Measurements from ENCODE around the gene CD53.
"Not testable (repeated sequence)": the region's sequence is repeated elsewhere in the genome, so short reads cannot be mapped to it uniquely, and the experiment has no call there.

Gene CD53, protein sequence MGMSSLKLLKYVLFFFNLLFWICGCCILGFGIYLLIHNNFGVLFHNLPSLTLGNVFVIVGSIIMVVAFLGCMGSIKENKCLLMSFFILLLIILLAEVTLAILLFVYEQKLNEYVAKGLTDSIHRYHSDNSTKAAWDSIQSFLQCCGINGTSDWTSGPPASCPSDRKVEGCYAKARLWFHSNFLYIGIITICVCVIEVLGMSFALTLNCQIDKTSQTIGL

DNA sequence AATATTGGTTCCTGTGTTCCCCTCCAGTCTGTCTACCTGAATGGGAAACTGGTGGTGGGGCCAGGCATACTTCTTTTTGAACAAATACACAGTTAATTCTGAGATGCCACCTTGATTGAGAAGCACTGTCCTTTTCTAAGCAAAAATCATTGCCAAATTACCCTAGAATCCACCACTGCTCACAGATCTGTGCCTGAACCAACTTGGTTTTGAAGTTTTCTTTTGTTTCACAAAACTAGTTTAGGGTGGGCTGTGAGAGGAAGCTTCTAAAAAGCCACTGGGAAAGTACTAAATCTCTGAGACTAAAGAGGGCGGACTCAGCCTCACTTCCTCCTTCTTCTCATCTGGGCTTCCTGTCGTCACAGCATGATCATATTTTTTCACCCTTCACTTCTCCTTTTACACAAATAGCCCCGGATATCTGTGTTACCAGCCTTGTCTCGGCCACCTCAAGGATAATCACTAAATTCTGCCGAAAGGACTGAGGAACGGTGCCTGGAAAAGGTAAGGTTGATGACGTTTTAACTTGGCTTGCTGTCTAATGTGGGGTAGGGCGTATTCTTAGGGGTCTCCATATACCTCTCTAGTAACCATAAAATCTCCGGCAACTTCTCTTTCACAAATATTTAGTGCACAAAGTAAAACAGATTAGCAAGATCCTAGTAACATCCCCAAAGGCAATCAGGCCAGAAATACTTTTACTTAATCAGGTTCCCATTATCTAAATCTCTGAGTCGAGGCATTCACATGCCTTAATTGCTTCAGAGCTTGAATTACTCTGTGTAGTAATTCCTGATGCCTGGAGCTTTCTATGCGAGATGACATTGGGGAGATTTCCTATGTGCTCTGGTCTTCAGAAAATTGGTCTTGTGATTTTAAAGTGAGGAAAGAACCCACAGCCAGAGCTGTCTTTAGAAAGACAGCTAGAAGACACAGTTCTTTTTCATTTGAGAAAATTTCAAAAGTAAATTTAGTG, at the start of gene CD53:
TSS of gene CD53 (plus strand) at position 404 of the 976 bp plus-strand sequence. CDS start 18,261 bp downstream, outside the sequence.
- ATAC-seq, result peak; percentile 32 to 33

DNA sequence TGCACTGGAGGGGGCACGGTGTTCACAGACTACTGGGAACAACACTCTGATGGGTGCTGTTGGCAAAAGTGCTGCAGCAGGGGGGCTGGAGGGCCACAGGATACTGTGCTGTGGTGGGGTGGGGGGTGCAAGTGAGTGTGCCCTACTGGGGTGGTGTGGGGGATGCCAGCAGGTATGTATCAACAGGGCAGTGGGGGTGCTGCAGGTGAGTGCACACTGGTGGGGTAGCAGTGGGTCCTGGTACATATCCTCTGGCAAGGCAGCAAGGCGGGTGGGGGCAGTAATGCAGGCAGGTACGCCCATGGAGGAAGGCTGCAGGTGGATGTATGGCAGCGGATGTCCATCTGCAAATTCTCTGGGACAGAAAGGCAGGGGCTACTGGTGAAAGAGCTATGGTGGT, 48.8 kb upstream of the CD53 start:
- no peak for ATAC-seq

DNA sequence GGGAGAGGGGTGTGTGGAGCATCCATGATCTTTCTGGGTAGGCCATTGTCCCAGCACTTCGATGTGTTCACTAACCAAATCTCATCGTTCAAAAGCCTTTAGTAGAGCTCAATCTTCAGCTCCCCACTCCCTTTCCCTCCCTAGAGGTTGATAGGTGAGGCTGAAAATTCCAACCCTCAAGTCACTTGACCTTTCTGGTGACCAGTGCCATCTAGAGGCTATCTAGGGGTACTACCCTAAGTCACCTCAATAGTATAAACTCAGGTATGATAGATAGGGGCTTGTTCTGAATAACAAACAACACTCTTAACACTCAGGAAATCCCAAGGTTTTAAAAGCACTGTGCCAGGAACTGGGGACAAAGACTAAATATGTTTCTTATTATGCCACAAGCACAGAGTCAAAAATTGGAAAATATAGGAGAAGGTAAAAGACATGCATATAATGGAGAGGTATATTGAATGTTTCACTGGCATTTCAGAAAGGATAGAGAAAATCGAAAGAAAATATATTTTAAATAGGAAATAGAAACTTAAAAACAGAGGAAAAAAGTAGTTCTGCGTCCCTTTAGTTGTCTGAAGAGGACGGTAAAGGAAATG, 42.9 kb upstream of the CD53 start:
- peak; percentile 51 to 68 for ATAC-seq

DNA sequence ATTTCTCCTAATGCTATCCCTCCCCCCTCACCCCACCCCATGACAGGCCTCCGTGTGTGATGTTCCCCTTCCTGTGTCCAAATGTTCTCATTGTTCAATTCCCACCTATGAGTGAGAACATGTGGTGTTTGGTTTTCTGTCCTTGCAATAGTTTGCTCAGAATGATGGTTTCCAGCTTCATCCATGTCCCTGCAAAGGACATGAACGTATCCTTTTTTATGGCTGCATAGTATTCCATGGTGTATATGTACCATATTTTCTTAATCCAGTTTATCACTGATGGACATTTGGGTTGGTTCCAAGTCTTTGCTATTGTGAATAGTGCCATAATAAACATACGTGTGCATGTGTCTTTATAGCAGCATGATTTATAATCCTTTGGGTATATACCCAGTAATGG, 39.2 kb upstream of the CD53 start:
- not testable (repeated sequence) for ATAC-seq

DNA sequence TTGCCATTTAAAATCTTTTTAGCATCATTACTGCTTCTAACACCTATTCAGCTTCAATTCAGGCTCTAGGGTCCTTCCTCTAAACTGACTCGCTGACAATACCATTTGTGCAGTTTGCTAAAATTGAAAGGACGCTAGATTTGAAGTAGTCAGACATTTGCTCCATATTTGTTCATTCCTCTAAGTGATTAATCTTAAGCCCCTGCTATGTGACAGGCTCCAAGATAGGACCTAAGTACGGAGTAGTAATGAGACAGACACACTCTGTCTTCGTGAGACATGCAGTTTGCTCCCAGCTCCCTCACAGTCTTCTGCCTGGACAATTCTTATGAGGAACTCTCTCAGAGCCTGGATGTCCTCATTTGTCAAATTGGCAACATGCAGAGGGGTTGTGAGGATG, 26.1 kb upstream of the CD53 start:
- no peak for ATAC-seq

DNA sequence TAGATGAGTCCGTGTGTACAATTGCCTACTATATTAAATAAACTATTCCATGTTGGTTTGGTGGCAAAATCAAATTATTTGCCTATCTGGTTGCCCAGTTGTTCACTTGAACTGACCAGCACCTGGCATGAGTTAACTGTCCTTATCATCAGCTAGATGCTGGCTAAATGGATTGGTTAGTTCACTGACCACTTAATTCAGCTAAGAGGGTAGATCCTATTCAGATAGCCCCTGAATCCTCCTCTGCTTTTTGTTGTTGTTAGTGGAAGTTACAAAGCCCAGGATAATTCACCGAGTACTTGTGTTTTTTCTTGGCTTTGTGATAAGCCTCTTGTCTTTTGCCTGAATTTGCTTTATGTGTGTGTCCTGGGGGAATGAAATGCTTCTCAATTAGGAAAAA, 22.8 kb upstream of the CD53 start:
- no peak for ATAC-seq

DNA sequence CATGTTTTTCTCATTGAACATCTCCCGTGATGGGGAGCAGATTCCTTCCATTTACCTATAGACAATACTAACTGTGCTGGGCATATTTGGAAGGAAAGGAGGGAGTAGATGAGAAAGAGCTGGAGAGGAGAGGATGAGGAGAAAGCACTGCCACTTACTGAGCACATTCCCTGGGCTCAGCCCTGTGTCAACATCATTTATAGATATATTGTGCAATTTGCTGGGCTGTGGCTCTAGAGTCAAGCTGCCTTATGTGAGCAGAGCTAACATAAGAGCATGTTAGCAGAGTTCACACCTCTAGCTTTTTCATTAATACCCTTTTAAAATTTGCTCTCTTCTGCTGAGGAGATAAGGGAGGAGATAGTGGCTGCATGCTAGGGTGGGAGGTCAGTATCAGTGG, 22.3 kb upstream of the CD53 start:
- no peak for ATAC-seq

DNA sequence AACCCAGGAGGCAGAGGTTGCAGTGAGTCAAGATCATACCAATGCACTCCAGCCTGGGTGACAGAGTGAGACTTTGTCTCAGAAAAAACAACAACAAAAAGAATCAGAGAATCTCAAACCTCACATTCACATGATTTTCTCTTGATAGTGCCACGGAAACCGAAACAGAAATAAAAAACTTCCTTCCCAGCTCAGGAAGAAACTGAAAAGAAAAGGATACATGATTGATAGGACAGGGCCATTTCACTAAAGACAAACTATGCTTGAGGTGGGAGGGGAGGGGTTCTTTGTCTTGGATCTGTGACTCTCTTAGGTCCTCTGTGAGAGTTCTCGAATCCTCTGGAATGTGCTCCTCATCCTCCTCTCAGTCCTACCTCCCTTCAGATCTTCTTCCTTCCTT, 19.8 kb upstream of the CD53 start:
- ATAC-seq, result no peak

DNA sequence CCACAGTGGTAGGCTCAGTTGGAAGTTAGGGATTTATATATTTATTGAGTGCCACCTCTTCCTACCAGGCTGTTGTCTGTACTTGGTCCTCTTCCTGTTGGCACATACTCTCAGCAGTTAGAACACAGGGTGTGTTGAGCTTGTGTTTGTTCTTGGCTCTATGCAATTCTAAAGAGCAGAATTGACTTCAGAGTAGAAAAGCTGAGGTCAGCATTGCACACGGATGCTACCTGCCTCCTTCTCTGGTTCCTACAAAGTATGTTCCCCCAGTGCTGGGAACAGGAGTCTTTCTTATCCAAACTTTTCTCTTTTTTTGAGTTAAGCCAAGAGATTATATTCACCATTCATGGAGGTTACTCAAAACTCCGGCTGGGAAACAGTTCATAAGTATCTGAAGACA, 16.5 kb upstream of the CD53 start:
- ATAC-seq, result no peak

DNA sequence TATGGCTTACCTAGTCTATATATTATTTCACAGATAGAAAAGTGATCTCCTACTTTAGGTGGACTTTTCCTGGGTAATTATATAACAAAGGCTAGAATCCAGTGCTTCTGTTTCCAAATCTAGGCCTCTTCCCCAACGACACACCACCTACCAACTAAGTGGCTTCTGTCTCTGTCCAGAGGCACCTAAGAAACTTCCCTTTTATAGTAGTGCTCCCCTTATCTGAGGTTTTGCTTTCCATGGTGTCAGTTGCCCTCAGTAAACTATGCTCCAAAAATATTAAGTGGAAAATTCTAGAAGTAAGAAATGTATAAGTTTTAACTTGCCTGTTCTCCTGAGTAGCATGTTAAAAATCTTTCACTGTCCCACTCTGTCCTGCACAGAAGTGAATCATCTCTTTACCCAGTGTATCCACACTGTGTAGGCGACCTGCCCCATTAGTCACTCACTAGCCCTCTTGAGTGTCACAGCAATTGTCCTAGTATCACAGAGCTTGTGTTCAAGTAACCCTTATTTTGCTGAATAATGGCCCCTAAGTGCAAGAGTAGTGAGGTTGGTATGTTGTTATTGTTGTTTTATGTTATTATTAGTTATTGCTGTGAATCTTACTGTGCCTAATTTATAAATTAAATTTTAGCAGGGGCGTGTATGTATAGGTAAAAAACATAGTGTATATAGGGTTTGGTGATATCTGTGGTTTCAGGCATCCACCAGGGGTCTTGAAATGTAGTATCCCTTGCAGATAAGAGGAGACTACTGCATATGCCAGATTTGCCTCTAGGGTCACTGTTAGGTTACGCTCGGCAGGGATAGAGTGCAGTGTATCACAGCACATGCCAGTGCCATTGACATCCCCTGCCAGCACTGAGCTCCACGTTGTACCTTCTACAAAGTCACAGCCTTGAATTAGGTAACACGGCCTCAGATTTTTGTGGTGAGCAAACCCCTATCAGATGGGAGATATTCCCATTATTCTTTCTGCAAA, 14.7 kb upstream of the CD53 start:
- ATAC-seq, result peak; percentile 70 to 91

DNA sequence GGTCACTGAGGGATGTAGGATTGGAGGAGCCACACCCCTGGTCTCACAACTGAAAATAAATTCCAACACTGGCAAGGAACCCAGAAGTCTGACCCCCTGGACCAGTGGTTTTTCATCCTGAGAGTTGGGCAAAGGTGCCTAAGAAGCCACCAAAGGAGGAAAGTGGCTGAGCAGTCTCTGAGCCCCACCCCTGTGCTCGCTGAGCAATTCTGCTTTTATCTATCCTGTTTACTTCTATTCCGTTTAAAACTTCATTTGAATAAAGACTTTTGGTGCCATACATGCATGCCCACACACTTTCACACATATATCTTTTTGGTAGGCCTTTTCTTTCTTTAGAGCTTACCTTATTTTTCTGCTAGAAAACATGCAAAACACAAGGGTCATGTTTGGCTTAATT, 13.9 kb upstream of the CD53 start:
- ATAC-seq, result no peak

DNA sequence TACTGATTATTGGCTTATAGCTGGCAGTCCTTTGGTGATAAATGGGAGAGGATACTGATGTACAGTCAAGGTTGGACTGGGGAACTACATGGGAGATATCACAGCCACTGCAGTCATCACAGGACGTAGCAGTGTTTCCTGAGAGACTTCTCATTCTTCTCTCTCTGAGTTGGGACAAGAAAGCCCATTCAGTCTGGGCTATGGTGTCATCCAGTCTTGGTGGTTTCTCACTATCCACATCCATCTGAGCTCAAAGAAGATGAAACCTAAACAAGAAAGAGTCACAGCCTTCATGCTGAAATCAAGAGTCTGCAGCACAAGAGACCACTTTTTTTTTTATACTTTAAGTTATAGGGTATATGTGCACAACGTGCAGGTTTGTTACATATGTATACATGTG, 12.8 kb upstream of the CD53 start:
- peak in 1 of 2 donors; percentile 70 for ATAC-seq

DNA sequence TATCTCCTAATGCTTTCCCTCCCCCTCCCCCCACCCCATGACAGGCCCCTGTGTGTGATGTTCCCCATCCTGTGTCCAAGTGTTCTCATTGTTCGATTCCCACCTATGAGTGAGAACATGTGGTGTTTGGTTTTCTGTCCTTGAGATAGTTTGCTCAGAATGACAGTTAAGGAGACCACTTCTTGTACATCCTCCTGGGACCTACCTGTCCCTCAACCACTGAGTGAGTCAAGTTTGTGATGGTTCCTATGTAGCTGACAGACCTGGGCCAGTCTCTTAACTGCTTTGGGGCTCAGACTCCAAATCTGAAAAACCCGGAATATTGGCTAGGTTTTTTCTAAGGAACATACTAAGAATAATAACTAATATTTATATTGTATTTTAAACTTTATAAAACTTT, 12.3 kb upstream of the CD53 start:
- not testable (repeated sequence) for ATAC-seq

DNA sequence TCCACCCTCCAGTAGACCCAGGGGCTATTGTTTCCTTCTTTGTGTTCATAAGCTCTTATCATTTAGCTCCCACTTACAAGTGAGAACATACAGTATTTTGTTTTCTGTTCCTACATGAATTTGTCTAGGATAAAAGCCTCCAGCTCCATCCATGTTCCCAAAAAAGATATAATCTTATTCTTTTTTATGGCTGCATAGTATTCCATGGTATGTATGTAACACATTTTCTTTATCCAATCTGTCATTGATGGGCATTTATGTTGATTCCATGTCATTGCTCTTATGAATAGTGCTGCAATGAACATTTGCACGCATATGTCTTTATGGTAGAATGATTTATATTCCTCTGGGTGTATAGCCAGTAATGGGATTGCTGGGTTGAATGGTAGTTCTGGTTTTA, 11.0 kb upstream of the CD53 start:
- not testable (repeated sequence) for ATAC-seq

DNA sequence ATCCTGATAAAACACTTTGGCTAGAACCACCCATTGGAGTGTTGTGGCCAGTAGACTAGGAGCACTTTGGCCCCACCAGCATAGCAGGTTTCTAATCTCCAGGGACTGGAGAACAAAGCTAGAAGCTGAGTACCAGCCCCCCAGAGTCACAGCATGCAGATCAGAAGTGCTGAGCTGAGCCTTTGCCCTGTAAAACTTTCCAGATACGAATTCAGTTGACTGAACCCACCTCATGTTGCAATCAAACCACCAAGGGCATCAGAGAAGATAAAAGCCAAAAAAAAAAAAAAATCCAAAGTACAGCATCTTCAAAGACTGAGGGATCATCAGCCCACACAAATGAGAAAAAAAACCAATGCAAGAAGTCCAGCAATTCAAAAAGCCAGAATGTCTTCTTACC, 8.7 kb upstream of the CD53 start:
- no peak for ATAC-seq

DNA sequence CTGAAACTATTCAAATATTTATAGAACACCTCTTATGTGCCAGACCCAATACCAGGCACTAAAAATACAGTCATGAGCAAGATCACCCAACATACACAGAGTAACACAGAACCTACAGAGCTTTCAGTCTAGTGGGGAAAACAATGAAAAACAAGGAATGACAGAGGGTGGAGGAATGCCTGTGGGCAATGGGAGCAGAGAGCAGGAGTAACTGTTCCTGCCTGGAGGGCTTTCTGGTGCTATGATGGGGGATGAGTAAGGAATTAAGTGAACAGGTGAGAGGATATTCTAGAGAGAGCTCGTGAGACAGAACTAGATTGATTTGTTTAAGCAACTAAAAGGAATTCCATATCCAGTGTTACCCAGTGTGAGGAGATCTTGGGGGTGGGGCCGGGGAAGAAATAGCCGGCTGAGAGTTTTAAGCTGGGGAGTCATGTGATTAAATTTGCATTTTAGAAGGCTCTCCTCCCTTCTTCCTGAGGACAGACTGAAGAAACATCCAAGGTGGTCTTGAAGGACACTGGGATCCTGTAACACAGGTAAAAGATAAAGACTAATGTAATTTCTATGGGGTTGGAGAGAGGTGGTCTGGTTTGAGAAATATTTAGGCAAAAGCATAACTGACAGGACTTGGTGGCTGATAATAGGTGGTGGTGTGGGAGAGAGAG, 2.1 kb upstream of the CD53 start:
- no peak for ATAC-seq

DNA sequence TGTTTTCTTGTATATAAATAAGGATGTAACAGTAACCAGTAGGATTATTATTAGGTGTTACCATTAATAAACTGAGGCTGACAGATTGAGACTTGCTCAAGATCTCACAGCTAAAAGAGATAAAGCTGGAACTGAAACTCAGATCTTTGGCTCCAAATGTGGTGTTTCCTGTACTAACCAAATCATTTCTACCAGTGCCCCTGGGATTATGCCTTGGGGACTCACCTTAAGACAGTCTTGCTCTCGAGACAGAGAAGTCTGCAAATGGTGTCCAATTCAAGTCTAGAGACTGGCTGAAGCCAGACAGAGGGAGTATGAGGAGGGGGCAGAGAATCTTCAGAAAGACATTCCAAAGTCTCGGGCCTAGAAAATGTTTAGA, 593 bp upstream of the CD53 start:
- no peak for ATAC-seq

DNA sequence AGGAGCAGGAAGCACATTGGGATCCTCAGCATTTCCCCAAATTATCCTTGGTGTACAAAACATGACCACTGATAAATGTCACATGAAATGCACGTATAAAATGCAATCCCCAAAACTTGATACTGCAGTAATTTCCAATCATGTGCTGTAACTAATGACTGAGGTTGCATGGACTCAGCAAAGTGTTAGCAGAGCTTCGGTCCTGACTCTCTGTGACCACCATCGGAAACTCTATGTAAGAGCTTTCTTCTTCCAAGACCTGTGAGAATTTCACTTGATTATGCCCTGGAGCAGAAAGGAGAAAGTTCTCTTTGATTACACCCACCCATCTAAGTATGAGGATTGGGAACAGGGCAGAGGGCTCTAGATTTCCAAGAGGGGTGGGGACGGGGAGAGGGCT, 908 bp downstream of the CD53 start:
- no peak for ATAC-seq

DNA sequence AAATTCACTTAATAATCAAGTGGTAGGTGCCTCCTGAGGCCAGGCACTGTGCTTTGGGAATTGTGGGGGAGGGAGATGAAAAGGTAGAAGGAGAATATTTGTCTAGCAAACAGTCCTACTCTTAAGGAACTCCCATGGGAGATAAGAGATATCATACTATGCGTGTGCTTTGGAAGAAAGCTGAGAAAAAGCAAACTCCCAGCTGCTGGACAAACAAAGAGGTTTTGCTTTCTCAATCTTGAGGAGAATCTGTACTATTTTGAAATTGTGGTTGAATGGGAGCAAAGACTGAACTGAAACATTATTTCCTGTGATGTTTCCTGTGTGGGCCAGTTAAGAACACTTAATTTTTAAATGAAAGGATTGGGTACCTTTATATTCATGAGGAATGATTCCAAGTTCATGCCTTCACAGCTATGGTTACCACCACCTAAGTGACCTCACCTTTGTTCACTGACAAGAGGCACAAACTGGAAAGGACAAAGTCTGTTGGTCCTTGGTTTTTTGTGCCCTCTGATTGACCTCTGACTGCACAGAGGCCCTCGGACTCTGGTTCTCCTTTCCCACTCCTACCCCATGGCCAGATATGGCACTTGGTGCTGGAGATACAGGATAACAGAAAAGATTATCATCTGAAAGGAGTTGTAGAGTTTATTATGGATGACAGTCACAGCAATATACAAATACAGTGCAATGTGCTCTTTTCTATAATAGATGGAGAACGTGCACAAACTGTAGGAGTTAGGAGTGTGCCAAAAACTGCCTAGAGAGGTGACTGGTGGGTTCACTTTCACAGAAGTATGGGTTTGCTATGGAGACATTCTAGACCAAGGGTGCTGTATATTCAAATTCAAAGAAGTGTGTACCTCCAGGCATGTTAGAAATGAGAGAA, 1.6 kb downstream of the CD53 start:
- ATAC-seq, result peak in 1 of 2 donors; percentile 20

DNA sequence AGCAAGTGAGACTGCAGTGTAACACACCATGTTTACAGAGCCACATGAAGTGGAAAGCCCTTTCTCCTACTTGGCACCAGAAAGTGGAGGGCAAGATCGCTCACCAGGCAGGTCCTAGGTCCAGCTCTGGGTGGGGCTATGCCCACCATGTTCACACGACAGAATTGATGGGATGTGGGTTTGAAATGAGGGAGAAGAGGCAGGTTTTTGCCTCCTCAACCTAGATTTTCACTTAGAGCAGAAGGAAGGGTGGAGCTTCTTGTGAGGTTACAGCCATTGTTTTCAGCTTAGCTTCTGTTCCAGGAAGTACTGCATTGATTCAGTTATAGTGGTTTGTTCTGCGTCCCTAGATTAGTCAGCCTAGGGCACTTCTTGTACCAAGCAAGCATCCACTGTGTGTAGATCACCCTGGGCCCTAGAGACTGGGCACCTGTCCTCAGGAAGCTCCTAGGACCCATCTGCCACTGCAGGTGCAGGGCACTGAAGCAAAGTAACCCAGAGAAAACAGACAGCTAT, 2.3 kb downstream of the CD53 start:
- peak; percentile 79 to 81 for ATAC-seq
